IPS DF 19.7 (cell line): ENCODE data around the gene KCNC1.

Experiments used
- DNase-seq: peaks from one replicate; pipeline ENCODE4 v3.0.0-alpha.2; 2013; ENCODE audit warnings: low read depth, low spot score

The KCNC1 gene

GRCh38 chr11:17736930-17737817 is 2.6 kb downstream of the KCNC1 start:
- no peak for DNase-seq

- no peak for DNase-seq
Observed at GRCh38 chr11:17738151-17738973, 3.8 kb downstream of the KCNC1 start.

- DNase-seq = no peak
Observed at GRCh38 chr11:17739945-17740338, 5.4 kb downstream of the KCNC1 start.

- no peak for DNase-seq
Observed at GRCh38 chr11:17740649-17741235, 6.2 kb downstream of the KCNC1 start.

GRCh38 chr11:17741487-17741886 is 6.9 kb downstream of the KCNC1 start:
- DNase-seq = no peak

- no peak for DNase-seq
Observed at GRCh38 chr11:17742019-17742418, 7.4 kb downstream of the KCNC1 start.

GRCh38 chr11:17743026-17743807 is 8.6 kb downstream of the KCNC1 start:
- DNase-seq = no peak

- DNase-seq = no peak
Observed at GRCh38 chr11:17743808-17744119, 9.2 kb downstream of the KCNC1 start.

- DNase-seq = no peak
Observed at GRCh38 chr11:17744151-17744940, 9.8 kb downstream of the KCNC1 start.

- DNase-seq = no peak
Observed at GRCh38 chr11:17745023-17745772, 10.6 kb downstream of the KCNC1 start.

- DNase-seq = no peak
Observed at GRCh38 chr11:17746096-17746495, 11.5 kb downstream of the KCNC1 start.

- no peak for DNase-seq
Observed at GRCh38 chr11:17747131-17747955, 12.8 kb downstream of the KCNC1 start.

- no peak for DNase-seq
Observed at GRCh38 chr11:17748044-17748443, 13.5 kb downstream of the KCNC1 start.

GRCh38 chr11:17748761-17749721 is 14.5 kb downstream of the KCNC1 start:
- no peak for DNase-seq

GRCh38 chr11:17750013-17750800 is 15.6 kb downstream of the KCNC1 start:
- DNase-seq = no peak

- DNase-seq = no peak
Observed at GRCh38 chr11:17750801-17751165, 16.2 kb downstream of the KCNC1 start.

GRCh38 chr11:17751558-17751957 is 17.0 kb downstream of the KCNC1 start:
- no peak for DNase-seq
